GM21825 (cell line): ENCODE data around the gene PKNOX2.

Source experiments
- ATAC-seq: cut with Tn5 transposase; IDR thresholded peaks from one replicate; pipeline ENCODE4 v1.9.1; 2021; ENCODE audit warnings: mild to moderate bottlenecking, moderate library complexity; ENCODE audit not compliant: unreplicated experiment

Gene PKNOX2, protein sequence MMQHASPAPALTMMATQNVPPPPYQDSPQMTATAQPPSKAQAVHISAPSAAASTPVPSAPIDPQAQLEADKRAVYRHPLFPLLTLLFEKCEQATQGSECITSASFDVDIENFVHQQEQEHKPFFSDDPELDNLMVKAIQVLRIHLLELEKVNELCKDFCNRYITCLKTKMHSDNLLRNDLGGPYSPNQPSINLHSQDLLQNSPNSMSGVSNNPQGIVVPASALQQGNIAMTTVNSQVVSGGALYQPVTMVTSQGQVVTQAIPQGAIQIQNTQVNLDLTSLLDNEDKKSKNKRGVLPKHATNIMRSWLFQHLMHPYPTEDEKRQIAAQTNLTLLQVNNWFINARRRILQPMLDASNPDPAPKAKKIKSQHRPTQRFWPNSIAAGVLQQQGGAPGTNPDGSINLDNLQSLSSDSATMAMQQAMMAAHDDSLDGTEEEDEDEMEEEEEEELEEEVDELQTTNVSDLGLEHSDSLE

DNA sequence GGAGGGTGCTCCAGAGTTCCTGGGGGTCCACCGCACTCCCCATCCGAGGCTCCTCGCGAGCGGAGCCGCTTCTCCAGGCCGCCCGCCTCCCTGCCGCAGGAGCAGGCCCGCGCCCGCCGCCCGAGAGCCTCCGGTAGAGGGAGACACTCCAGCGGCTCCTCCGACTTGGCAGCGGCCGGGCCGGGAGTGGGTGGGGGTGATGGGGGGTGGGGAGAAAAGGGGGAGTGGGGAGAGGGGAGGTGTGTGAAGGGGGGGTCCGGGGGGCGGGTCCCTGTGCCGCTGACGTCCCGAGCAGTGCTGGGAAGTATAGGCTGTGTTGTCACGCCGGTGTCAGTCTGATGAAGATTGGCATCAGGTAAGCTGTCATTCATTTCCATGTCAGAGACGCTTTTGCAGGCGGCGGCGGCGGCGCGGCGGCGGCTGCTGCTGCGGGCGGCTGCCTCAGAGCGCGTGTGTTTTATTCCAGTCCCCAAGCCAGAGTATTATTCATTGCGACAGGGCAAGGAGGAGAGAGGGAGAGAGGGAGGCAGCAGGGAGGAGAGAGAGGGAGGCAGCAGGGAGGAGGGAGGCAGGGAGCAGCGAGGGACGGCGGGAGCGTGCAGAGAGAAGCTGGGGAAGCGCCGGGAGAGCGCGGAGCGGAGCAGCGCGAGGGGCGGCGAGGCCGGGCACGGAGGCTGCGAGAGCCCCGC is at the start of gene PKNOX2:
Gene PKNOX2 (plus strand): TSS at position 330 of the 689 bp plus-strand sequence. CDS start 186,555 bp downstream, outside the sequence.
- no peak for ATAC-seq

DNA sequence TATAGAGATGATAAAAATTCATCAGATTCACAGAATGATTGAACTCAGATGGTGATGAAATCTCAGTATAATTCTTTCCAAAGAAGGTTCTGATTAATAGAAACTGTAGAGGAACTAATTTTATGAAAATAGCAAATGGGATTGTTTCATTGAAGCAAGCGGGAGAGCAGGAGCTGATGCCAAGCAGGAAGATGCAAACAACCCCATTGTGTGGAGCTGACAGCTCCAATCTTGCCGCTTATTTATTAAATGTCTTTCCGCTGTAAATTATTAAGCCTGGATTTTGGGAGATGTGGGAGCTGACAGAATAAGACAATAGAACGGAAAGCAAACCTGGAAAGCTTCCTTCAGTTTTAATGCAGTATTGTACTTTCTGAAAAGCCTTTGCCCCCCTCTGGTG is 47.1 kb upstream of the PKNOX2 start:
- ATAC-seq = no peak

DNA sequence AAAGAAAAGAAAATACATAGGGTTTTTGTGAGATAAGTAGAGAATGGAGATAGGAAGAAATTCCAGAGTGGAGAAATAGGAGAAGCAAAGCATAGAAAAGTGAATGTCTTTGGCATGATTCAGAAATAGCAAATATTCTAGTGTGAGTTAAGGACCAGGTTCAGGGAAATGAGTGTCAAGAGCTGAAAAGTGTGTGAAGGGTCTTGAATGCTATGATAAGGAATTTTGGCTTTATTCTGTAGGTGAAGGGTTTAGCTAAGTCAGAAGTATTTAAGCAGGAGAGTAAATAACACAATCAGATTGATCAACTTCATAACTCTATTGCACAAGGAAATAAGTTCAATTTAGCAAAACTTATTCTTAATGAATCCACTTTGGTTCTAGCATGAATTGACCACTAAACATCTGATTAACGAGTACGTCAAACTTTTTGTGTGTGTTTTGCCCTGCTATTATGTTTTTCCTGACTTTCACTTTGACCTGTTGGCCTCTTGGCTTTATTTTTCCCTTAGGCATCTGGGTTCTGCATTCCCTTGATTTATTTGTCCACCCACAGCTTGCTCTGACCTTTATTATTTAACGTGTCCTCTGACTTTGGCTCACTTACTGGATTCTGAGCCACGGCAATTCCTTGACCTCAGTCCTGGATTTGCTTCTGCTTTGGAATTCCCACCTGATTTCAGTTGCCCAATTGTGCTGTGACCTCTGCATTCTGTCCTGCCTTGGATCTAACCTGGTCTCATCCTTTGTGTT is 41.2 kb upstream of the PKNOX2 start:
- ATAC-seq = no peak

DNA sequence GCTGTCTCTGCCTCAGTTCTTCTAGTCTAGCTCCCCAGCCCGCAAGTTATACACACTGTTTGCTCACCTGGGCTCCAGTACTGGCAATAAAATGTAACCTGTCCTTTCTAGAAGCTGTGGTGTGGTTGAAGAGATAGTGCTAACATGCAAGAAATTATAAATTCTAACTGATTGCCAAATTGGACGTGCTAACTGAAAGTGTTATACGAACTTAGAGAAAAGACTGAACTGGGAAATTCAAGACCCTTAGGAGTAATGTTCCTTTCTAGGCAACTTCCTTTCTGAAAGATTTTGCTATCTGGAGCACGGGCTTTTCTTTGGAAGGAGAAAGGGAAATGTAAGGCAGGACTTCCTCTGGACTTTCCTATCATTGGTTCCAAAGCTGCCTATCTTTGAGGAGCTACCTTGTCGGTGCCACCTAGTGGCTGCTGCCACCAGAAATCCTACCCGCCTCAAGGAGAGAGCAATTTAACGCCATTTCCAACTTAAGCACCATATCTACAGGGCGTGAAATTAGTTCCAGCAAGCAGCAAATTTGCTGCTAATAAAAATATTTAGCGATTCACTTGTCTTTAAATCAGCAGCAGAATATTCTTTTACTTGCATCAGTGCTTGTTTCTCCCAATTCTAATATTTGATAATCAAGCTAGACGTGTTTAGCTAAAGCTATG is 40.5 kb upstream of the PKNOX2 start:
- no peak for ATAC-seq

DNA sequence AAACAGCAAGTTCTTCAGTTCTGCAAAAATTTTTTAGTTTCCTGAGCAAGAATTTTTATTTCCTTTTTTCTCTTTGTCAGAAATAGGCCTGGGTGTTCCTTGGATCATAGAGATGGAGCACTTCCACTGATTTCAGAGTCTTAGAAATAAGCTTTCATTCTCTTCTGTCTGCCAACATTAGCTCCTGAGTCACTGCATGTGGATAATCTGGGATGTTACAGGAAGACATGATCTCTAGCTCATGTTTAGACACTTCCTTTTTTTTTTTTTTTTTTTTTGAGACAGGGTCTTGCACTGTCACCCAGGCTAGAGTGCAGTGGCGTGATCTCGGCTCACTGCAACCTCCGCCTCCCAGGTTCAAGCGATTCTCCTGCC is 39.9 kb upstream of the PKNOX2 start:
- ATAC-seq = no peak

DNA sequence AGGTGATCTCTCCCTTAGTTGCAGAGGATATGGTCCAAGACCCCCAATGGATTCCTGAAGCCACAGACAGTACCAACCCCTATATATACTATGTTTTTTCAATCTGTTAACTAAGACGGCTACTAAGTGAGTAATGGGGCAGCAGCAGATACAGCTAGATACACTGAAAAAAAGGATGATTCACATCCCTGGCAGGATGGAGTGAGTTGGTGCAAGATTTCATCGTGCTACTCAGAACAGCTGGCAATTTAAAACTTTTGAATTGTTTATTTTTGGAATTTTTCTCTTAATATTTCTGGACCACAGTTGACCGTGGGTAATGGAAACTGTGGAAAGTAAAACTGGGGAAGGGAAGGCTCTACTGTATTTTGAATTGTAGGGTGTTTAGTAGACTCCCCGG is 36.1 kb upstream of the PKNOX2 start:
- ATAC-seq = no peak

DNA sequence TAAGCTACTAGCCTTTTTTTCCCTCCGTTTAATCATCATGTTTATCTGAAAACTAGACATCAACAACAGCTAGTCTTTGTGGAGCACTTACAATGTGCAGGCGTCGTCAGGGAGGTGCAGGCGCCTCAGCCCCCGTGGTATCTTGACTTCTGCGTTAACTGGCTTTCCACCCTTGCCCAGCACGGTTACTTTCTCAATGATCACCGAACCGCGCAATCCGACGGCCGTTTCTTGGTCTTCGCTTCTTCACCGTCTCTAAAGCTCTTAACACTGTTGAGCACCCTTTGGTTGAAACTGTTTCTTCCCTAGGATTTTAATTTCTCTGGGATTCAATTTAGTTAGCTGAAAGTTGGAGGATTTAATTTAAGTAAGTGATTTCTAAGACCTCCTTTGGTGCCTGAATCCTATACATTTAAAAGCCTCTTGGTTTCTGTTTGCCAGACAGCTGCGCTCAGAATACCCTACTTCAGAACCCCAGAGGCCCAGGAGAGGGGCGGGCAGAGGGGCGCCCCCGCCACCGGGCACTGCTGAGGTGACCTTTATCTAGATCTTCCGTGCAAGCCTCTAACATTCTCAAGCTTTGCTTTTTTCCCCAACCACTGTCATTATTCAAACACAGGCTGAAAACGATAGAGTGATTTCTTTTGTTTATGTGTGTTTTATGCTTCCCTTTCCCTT is 35.1 kb upstream of the PKNOX2 start:
- no peak for ATAC-seq

DNA sequence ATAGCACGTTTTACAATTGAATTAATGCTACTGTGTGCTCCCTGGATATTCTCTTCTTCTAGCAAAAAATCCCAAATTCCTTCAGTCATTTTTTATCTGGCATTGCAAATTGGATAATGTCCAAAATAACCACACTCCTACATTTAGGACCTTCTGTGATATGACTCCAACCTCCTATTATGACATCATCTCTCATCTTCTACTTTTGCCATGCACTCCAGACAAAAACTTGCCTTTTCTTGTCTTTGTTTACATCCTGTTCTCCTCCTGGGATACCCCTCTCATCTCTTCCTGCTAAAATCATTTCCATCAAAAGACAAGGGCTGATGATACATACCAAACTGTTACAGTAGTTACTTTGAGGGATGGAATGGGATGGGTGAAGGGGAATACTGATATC is 32.5 kb upstream of the PKNOX2 start:
- no peak for ATAC-seq

DNA sequence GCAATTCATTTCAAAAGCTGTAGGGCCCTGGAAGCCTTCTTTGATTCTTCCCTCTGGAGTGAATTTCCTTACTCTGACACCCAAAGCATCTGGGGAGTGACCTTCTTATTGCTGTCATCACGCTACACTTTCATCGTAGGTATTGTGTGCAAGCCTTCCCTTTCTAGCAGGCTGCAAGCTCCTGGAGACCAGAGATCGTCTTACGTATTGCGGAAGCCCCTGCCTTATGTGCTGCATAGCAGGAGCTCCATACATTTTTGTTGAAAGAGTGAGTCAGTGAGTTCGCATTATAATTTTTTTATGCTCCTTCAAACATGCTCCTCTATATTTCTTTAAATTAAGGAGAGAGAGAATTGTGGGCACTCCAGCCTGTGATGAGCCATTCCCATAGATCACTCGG is 32.0 kb upstream of the PKNOX2 start:
- ATAC-seq = no peak

DNA sequence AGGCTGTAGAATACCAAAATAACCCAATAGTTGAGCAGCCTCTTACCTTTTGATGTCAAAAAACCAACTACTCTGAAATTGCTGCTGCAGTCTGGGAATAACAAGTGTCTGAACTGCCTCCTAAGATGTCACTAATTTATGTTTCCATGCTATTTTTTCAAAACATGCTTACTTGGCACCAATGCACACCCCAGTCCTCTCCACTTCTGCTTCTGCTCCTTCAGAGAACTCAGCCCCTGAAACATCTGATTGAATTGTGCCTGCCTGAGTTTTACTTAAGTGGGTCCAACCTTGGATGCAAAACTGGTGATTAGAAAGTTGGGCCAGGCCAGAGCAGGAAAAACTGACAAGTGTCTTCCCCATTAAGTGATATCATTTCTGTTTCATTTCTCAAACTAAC is 28.6 kb upstream of the PKNOX2 start:
- no peak for ATAC-seq

DNA sequence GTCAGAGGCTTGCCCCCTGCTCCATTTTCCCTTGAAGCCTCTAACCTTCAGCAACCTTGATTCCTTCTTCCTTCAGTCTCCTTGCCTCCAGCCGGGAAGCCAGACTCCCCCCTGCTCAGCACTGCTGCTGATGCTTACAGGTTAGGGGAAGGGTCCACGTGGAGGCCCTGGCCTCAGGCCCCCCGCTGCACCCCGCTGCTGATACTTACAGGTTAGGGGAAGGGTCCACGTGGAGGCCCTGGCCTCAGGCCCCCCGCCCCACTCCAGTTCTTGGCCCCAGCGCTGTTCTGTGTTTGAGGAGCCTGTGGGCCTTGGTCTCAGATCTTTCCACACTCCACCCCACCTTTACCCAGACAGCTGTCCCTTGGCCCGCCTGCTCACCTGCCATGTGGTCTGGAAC is 25.6 kb upstream of the PKNOX2 start:
- ATAC-seq = no peak

DNA sequence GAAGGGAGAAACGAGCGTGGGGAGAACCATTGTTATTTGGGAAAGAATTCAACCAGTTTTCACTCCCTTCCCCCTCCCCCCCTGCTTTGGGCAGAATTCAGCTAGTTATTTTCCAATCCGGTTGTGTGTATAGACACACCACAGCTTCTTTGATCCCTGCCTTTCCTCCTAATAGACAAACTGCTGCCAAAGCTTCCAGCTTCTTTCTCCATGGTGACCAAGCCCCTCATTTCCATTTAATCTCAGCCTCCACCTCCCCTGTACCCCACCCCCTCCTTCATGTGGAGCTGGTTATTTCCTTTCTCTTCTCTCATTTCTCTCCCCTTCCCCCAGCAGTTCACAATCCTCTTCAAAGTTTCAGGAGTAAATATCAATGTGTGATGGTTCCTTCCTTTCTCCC is 24.8 kb upstream of the PKNOX2 start:
- ATAC-seq = no peak

DNA sequence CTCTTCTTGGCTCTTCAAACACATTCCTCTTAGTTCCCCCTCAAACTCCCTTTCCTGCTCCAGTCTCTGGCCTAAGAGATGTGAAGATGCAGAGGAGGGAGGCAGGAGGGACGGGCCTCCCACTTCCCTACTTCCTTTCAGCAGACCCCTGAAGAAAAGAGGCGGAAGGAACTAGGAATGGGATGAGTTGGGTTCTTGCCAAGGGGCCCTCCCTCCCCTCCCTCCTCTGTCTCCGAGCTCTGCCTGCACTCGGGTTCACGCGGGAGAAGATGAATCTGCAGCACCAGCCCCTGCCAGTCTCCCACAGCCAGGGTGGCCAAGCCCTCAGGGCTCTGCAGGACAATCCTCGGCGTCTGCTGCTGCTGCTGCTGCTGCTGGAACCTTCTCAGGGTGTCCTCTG is 24.3 kb upstream of the PKNOX2 start:
- ATAC-seq = no peak

DNA sequence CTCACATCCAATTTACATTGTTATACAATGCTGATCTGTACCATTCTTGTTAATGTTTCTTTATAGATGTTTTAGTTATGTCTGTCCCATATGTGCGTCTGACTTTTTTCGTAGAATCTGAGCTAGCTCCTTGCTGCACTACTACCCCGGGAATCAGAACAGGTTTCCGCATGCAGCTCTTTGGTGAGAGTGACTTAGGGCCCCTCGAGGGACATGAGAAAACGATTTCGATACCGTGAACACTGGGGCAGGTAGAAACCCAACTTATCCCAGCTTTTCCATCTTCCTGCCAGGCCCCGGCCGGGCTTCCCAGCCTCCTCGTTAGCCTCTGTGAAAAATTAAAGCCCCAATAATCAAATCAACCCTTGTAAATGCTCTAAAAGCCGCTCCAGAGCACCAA is 23.4 kb upstream of the PKNOX2 start:
- ATAC-seq = no peak

DNA sequence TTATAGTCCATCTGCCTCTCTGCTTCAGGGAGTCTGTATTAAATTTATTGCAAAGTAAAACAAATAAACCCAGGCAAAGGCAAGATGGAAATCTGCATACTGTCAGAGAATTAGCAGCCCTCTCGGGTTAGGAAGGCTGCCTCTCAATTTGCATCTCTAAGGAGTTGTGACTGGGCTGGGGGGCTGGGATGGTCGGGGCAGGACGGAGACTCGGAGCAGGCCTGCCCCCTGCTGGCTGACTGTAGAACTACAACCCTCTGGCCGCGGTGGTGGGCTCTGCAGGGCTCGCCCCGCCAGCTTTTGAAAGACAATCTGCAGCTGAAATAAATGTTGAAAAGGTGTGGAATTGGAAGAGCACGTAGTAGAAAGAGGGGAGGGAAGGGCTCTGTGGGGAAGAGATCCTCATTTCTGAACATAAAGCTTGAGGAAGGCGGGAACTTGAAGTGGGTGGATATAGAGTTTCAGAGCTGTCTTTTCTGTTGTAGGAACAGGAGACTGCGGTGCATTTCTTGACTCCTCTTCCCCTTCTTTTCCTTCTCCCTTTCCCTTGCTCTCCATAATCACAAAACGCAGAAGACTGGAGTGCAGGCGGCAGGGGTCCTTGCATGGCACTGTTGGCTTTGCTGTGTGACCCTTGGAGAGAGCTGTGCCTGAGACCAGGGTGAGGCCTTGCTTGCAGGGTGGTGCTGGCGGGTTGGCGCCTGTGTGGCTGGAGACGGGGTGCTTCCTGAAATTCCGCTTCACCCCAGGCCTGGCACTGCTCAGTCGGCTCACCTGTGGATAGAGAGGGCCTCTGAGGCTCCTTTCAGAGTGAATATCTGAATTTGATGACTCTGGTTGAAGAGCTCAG is 22.6 kb upstream of the PKNOX2 start:
- no peak for ATAC-seq

DNA sequence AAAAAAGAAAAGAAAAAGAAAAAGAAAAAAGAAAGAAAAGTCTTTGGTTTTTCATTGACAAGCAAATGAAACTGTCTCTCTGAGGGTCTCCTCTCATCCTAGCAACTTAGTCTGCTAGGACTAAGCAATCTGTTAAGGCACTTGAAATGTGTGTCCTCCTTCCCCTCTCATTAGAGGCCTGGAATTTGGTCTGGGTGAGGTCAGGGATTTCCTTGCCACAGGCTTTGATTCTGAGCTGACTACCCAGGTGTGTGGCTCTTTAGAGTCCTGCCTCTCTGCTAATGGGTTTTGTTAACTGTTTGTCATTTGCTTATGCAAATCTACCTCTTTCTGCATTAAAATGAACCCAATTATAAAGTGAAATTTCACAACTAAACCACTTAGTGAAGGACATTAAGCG is 18.3 kb upstream of the PKNOX2 start:
- no peak for ATAC-seq

DNA sequence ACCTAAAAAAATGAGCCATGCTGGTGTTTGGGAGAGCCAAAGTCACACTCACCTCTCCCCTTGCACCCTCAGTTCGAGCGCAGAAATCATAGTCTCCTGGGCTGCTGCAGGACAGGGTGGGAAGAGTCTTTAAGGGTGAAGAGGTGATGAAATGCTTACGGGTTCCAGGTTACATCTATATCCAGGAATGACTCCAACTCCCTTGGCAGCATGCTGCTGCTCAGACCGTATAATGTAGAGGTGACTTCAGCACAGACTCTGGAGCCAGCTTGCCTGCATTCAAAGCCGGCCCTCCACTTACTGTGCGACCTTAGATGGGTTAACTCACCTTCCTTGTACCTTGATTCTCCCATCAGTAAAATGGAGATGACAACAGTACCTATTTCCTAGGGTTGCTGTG is 17.3 kb upstream of the PKNOX2 start:
- ATAC-seq = no peak

DNA sequence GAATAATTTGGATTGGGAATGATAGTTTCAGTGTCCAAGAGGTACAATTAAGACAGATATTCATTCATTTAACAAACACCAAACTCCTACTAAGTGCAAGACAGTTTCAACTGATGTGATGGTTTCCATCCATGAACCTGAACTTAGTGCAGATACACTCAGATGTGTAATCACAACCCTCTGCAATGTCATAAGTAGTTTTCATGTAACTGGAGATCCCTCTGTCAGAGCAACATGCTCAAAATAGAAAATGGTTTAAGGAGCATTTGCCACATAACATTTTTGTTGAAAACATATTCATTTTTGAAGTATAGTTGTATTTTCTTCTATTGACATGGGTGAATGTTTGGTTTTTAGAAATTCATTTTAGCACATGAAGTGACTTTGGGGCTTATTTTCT is 16.5 kb upstream of the PKNOX2 start:
- ATAC-seq = no peak

DNA sequence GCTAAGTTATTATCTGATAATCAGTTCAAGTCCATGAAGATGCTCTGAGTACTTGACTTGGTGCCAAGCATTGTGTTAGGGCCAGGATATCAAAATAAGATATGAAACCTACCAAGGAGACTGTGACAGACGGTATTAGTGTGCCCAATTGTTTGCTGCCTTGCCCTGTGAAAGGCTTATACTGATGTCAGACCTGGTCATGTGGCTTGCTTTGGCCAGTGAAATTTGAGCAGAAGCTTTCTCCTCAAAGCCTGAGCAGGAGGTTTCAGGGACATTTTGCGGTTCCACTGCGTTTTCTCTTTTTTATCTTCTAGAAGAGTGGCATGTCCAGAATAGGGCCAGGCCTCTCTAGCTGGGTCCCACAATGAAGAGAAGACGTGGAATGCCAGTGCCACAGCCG is 15.8 kb upstream of the PKNOX2 start:
- no peak for ATAC-seq

DNA sequence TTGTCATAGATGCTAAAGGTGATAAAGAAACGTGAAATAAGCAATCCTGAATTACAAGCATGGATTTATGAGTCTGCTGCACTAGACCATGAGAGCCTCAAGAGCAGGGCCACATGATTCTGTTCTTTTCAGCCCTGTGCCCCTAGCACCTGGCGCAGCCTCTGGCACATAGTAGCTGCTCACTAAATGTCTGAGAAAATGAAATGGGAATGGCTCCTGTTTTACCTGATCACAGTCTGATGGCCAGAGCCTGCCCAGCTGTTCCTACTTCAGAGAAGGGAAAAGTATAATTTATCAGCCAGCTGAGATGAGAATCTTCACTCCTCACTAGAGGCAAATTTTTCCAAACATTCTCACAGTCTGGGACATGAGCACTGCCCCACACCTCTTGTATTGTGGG is 10.7 kb upstream of the PKNOX2 start:
- ATAC-seq = no peak
